Pancreas (tissue), 10 donors: ENCODE data around the gene SAMD14. TPM values are rescaled to one million over a fixed set of nuclear protein-coding genes. Genes with fewer than 3 reads are reported as not detected.
A peak's percentile ranks its signal among the peaks of the same experiment; 100 is the strongest.

ENCODE experiments used
- ATAC-seq, 4 donors: fragments of 200-7000 bp; cut with Tn5 transposase; one replicate each; pipeline versions ENCODE4 v1.8.0 to v1.9.1; 2020; ENCODE audit warnings: mild to moderate bottlenecking in 4 of 4, moderate library complexity in 4 of 4
- DNase-seq, 6 donors: peaks; one replicate each; pipeline ENCODE4 v3.0.0-alpha.2; 2020
- FAIRE-seq: peaks from 2 replicates; lab custom pipeline; 2012; peaks lifted over from hg19 to GRCh38; lab: Jason Lieb, UNC
- H3K27ac ChIP-seq, 4 donors: fragments of 200-600 bp; sonication (generic); 1 replicate in 3 of 4; 2 replicates in 1 of 4; pipeline versions ENCODE4 v1.5.0 to v1.8.0; 2020
- H3K27me3 ChIP-seq, 4 donors: fragments of 200-600 bp; one replicate each; pipeline ENCODE4 v1.8.0; 2021
- H3K36me3 ChIP-seq, 3 donors: fragments of 200-600 bp; sonication (generic) in 1 of 3; one replicate each; pipeline versions ENCODE4 v1.5.0 to v1.8.0; 2020 to 2021
- H3K4me1 ChIP-seq, 3 donors: fragments of 200-600 bp; one replicate each; pipeline ENCODE4 v1.8.0; 2021
- H3K4me3 ChIP-seq, 4 donors: fragments of 200-600 bp; sonication (generic) in 2 of 4; one replicate each; pipeline versions ENCODE4 v1.5.0 to v1.8.0; 2020 to 2021
- H3K9me3 ChIP-seq, 4 donors: fragments of 200-600 bp; one replicate each; pipeline ENCODE4 v1.8.0; 2021
- CTCF ChIP-seq, 4 donors: fragments of 200-600 bp; sonication (generic) in 3 of 4; IDR thresholded peaks; one replicate each; pipeline versions ENCODE4 v1.5.0 to v1.8.0; 2021; ENCODE audit warnings: antibody characterized with exemption in 4 of 4
- WGBS, 2 donors: extraction: QIAGEN DNeasy Blood & Tissue Kit; methylation state at CpG; one replicate each; pipeline ENCODE4 v1.1.7; 2013; 5-methylcytosine and 5-hydroxymethylcytosine counted together
- intact Hi-C, 3 donors: fragments of 100-400 bp; cut with DNase I; formaldehyde crosslinking; loops; one replicate each; pipeline versions ENCODE4 v1.11.1 to v1.14.2; 2022
- polyA plus RNA-seq, 2 donors: library from polyadenylated mRNA; stranded (reverse); fragments of 200-250 nt; gene quantifications; one replicate each; pipeline ENCODE4 v1.2.3, GENCODE V29; 2013
- total RNA-seq, 6 donors: library from RNA; stranded (reverse); fragmentation: NEBNext Ultra II Directional in 4 of 6; extraction: Animal tissue kit (Norgen Biotek cat#: 25700) in 4 of 6; gene quantifications; one replicate each; pipeline versions ENCODE4 v1.2.1 to v1.2.4, GENCODE V29; 2021 to 2023
- donor health status: healthy with polysubstance abuse.
- donor health status: DM: no; HTN: no; CAD: no; lungs with moderate emphysema.
- donor health status: DM: no; HTN: no; CAD: no.
- donor health status: control.
- donor health status: control.
- donor health status: Bipolar disorder and iron deficiency.
- donor health status: DM: yes; HTN: yes; CAD: no.
- donor health status: DM: no; HTN: no; CAD: no.
- donor health status: DM: no; HTN: no; CAD: no.
- donor health status: DM: yes; HTN: yes; CAD: no.

SAMD14 gene
- total and polyA plus RNA-seq, 8 donors = 0.09 to 1.3 (median 0.61) TPM

GRCh38 chr17:50100921-50101345, 29.0 kb downstream of the SAMD14 start:
- DNase-seq (peak in 2 of 6 donors; percentile 50 to 55), ATAC-seq (peak in 2 of 4 donors; percentile 3 to 17), FAIRE-seq (no peak)
- no peak for TF ChIP-seq CTCF (IDR thresholded peaks at IDR 0.05)
- H3K36me3 ChIP-seq = peaks cover 0 to 11% (median 7%) of the 10 kb centered on the region in 3 donors
- no peak overlapping the region for H3K4me3 ChIP-seq
- H3K4me1 ChIP-seq = peaks cover 25 to 34% (median 31%) of the 10 kb centered on the region in 3 donors
- H3K27ac ChIP-seq = peak overlapping the region in 2 of 4 donors; percentile 9 to 65
- WGBS, 2 donors = 42 to 61% methylated on average over 15 of the region's 15 CpGs
- intact Hi-C loops = no loop called here
- no peaks in the 10 kb centered on the region for H3K27me3 ChIP-seq
- H3K9me3 ChIP-seq = no peaks in the 10 kb centered on the region

GRCh38 chr17:50100480-50100883, 29.5 kb downstream of the SAMD14 start:
- no peak overlapping the region for H3K27ac ChIP-seq
- 35 to 54% methylated on average over 5 of the region's 5 CpGs for WGBS, 2 donors
- H3K27me3 ChIP-seq = no peaks in the 10 kb centered on the region
- H3K36me3 ChIP-seq = peaks cover 0 to 11% (median 7%) of the 10 kb centered on the region in 3 donors
- H3K4me1 ChIP-seq = peaks cover 25 to 34% (median 31%) of the 10 kb centered on the region in 3 donors
- H3K4me3 ChIP-seq = no peak overlapping the region
- no peak for TF ChIP-seq CTCF (IDR thresholded peaks at IDR 0.05)
- ATAC-seq (no peak), DNase-seq (peak in 1 of 6 donors; percentile 33), FAIRE-seq (no peak)
- no peaks in the 10 kb centered on the region for H3K9me3 ChIP-seq
- intact Hi-C loops = no loop called here

- Histone ChIP-seq H3K4me1 (peaks cover 26 to 34% (median 31%) of the 10 kb centered on the region in 3 donors), H3K36me3 (peaks cover 0 to 11% (median 7%) of the 10 kb centered on the region in 3 donors), H3K9me3 (no peaks in the 10 kb centered on the region), H3K4me3 (no peak overlapping the region), H3K27me3 (no peaks in the 10 kb centered on the region), H3K27ac (peak overlapping the region in 3 of 4 donors; percentile 18 to 50 (median 34))
- intact Hi-C loops = no loop called here
- no peak for TF ChIP-seq CTCF (IDR thresholded peaks at IDR 0.05)
- WGBS, 2 donors = 37 to 43% methylated on average over 5 of the region's 5 CpGs
- DNase-seq (peak in 5 of 6 donors; percentile 61 to 82 (median 78)), FAIRE-seq (no peak), ATAC-seq (peak in 2 of 4 donors; percentile 4 to 18)
Measured at GRCh38 chr17:50099003-50099402, 31.0 kb downstream of the SAMD14 start.

GRCh38 chr17:50098583-50098982, 31.4 kb downstream of the SAMD14 start:
- Histone ChIP-seq H3K4me3 (no peak overlapping the region), H3K9me3 (no peaks in the 10 kb centered on the region), H3K27me3 (no peaks in the 10 kb centered on the region), H3K36me3 (peaks cover 0 to 11% (median 7%) of the 10 kb centered on the region in 3 donors), H3K27ac (peak overlapping the region in 3 of 4 donors; percentile 18 to 50 (median 34)), H3K4me1 (peaks cover 28 to 34% (median 31%) of the 10 kb centered on the region in 3 donors)
- no peak for TF ChIP-seq CTCF (IDR thresholded peaks at IDR 0.05)
- ATAC-seq (no peak), FAIRE-seq (no peak), DNase-seq (no peak)
- WGBS, 2 donors = 51 to 55% methylated on average over 4 of the region's 4 CpGs
- intact Hi-C loops = no loop called here

GRCh38 chr17:50097926-50098325, 32.0 kb downstream of the SAMD14 start:
- FAIRE-seq = no peak
- intact Hi-C loops = no loop called here
- ATAC-seq = no peak
- no peak for TF ChIP-seq CTCF (IDR thresholded peaks at IDR 0.05)
- no peaks in the 10 kb centered on the region for H3K27me3 ChIP-seq
- peaks cover 28 to 34% (median 31%) of the 10 kb centered on the region in 3 donors for H3K4me1 ChIP-seq
- 73 to 74% methylated on average over 4 of the region's 4 CpGs for WGBS, 2 donors
- peaks cover 0 to 11% (median 7%) of the 10 kb centered on the region in 3 donors for H3K36me3 ChIP-seq
- no peaks in the 10 kb centered on the region for H3K9me3 ChIP-seq
- H3K4me3 ChIP-seq = no peak overlapping the region
- no peak for DNase-seq
- H3K27ac ChIP-seq = no peak overlapping the region
